Measurements from ENCODE around the gene ANAPC7. TPM values are rescaled to one million over a fixed set of nuclear protein-coding genes. Genes with fewer than 3 reads are reported as not detected.

ANAPC7 gene
- total RNA-seq, 1 donor from 2014 or later = 64.8 TPM

DNA sequence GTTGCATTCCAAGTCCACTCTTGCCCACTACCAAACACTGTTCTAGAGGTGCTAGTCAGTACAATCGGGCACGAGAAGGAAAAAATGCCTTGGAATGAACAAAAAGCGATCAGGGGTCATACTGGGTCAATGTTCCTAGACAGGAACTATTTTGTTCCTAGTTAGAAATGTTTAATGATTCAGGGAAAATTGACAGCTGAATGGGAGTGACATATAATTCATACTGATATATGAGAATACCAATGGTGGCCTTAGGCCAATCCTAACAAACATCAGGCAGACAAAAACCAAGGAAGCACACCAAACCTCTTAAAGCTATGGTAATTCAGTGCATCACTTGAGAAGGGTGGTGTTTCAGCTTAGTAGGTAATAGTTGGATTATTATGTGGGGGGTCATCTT is 51.1 kb downstream of the ANAPC7 start:
- peaks cover 22% of the 10 kb centered on the region for H3K36me3 Mint-ChIP-seq (ENCODE audit: low read depth, unreplicated experiment)
- no peaks in the 10 kb centered on the region for H3K27me3 Mint-ChIP-seq (ENCODE audit: unreplicated experiment)
- H3K27ac Mint-ChIP-seq (ENCODE audit: unreplicated experiment) = peak overlapping the region; percentile 65
- DNase-seq (ENCODE audit: low spot score) = no peak
- H3K4me1 Mint-ChIP-seq (ENCODE audit: unreplicated experiment) = peaks cover 28% of the 10 kb centered on the region
- no peaks in the 10 kb centered on the region for H3K9me3 Mint-ChIP-seq (ENCODE audit: unreplicated experiment)
- H3K4me3 Mint-ChIP-seq (ENCODE audit: unreplicated experiment) = peak overlapping the region; percentile 21
- TF ChIP-seq, protein P1, sequence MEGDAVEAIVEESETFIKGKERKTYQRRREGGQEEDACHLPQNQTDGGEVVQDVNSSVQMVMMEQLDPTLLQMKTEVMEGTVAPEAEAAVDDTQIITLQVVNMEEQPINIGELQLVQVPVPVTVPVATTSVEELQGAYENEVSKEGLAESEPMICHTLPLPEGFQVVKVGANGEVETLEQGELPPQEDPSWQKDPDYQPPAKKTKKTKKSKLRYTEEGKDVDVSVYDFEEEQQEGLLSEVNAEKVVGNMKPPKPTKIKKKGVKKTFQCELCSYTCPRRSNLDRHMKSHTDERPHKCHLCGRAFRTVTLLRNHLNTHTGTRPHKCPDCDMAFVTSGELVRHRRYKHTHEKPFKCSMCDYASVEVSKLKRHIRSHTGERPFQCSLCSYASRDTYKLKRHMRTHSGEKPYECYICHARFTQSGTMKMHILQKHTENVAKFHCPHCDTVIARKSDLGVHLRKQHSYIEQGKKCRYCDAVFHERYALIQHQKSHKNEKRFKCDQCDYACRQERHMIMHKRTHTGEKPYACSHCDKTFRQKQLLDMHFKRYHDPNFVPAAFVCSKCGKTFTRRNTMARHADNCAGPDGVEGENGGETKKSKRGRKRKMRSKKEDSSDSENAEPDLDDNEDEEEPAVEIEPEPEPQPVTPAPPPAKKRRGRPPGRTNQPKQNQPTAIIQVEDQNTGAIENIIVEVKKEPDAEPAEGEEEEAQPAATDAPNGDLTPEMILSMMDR (IDR thresholded peaks at IDR 0.05; ENCODE audit: unreplicated experiment) = no peak

DNA sequence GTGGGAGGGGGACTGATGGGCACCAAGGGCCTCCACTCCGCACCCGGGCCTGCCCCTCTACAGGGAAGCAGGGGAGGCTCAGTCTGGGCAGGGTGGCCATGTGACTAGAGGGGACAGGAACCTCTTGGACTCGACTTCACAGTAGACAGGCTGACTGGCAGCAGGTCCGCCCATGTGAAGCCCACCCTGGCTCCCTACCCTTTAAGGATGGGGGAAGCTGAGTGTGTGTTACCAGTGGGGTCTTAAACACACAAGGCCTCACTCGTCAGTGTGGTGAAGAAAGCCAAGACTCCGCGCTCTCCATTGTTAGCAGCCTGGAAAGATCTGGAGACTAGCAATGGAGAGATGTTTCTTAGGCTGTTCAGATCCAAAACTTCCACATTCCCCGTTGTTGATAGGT is 52.4 kb downstream of the ANAPC7 start:
- TF ChIP-seq, protein P1 (IDR thresholded peaks at IDR 0.05; ENCODE audit: unreplicated experiment) = no peak
- H3K36me3 Mint-ChIP-seq (ENCODE audit: low read depth, unreplicated experiment) = peaks cover 30% of the 10 kb centered on the region

DNA sequence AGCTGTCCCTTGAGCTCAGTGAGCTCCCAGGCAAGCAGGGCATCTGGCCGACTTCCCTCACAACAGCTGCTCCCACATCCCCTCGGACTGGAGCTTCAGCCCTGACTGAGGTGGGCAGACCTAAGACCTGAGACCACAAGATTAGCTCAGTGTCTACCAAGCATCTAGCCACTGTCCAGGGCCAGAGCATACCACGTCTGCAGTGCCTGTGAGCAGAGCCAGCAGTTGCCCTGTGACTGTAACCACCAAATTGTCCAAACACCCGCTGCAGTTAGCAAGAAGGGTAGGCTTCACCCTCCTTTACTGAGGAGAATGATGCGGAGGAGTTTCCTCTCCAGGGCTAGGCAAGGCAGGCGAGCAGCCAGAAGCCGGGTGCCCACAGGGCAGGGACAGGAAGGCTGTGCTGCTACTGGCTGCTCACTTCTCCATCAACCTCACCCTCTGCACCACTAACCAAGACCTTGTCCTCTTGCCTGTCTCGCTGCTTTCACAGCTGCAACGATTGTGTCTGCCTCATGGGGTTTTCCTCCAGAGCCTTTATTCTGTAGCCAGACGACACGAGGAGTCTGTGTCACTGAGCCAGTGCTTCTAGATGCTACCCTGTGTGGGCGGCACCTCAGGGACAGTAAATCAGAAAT is 53.9 kb downstream of the ANAPC7 start:
- Mint-ChIP-seq H3K36me3 (ENCODE audit: low read depth, unreplicated experiment) (peaks cover 40% of the 10 kb centered on the region), H3K4me3 (ENCODE audit: unreplicated experiment) (no peak overlapping the region), H3K27ac (ENCODE audit: unreplicated experiment) (no peak overlapping the region), H3K4me1 (ENCODE audit: unreplicated experiment) (peaks cover 23% of the 10 kb centered on the region), H3K27me3 (ENCODE audit: unreplicated experiment) (no peaks in the 10 kb centered on the region), H3K9me3 (ENCODE audit: unreplicated experiment) (no peaks in the 10 kb centered on the region)
- TF ChIP-seq, protein P1 (IDR thresholded peaks at IDR 0.05; ENCODE audit: unreplicated experiment) = no peak
- DNase-seq (ENCODE audit: low spot score) = no peak

More for the DNA sequence above, 52.4 kb downstream of the ANAPC7 start:
- Mint-ChIP-seq H3K9me3 (ENCODE audit: unreplicated experiment) (no peaks in the 10 kb centered on the region), H3K27ac (ENCODE audit: unreplicated experiment) (no peak overlapping the region), H3K27me3 (ENCODE audit: unreplicated experiment) (no peaks in the 10 kb centered on the region), H3K4me1 (ENCODE audit: unreplicated experiment) (peaks cover 28% of the 10 kb centered on the region), H3K4me3 (ENCODE audit: unreplicated experiment) (peak overlapping the region; percentile 19)
- no peak for DNase-seq (ENCODE audit: low spot score)

DNA sequence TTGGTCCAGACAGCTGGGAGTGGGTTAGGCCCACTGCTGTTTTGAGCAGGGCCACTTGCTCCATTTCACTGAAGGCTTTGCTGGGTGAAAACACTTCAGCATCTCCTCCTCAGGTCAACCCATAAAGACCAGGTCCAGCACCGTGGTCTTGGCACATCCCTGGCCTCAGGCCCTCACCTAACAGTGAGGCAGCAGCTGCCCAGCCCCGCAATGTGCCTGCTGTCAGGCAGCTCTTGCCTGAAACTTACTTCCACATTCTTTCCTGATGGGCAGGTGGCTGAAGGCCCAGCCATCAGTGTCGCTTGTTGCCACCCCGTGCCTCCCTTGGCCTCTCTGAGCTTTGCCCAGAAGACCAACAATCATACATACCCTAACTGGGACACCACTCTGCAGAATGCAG is 54.4 kb downstream of the ANAPC7 start:
- peaks cover 43% of the 10 kb centered on the region for H3K36me3 Mint-ChIP-seq (ENCODE audit: low read depth, unreplicated experiment)
- no peak overlapping the region for H3K27ac Mint-ChIP-seq (ENCODE audit: unreplicated experiment)
- no peak overlapping the region for H3K4me3 Mint-ChIP-seq (ENCODE audit: unreplicated experiment)
- peaks cover 18% of the 10 kb centered on the region for H3K4me1 Mint-ChIP-seq (ENCODE audit: unreplicated experiment)
- no peaks in the 10 kb centered on the region for H3K9me3 Mint-ChIP-seq (ENCODE audit: unreplicated experiment)
- TF ChIP-seq, protein P1 (IDR thresholded peaks at IDR 0.05; ENCODE audit: unreplicated experiment) = no peak
- DNase-seq (ENCODE audit: low spot score) = no peak
- no peaks in the 10 kb centered on the region for H3K27me3 Mint-ChIP-seq (ENCODE audit: unreplicated experiment)

DNA sequence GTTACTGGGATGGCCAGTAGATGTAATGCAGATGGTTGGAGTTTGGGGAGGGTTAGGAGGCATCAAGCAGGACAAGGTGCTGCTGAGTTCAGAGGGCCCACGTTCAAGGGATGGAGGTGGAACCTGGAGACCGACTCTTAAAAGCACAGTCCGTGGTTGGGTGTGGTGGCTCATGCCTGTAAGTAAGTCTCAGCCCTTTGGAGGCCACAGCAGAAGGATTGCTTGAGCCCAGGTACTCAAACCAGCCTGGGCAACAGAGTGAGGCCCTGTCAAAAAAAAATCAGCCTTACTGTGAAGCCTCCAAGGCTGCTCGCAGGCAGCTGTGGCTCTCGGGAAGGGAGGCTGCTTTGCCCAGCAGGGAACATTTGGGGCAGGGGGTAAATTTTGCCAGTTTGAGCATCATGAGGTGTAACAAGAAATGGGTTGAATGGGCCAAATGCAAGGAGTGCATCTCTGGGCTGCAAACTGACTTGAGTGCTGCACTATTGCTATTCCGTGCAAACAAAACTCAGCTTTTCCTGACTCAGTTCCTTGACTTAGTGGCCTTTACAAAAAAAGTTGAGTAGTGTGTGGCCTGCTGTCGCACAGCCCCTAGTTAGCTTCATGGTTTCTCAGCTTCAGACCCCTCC is 55.0 kb downstream of the ANAPC7 start:
- peaks cover 49% of the 10 kb centered on the region for H3K36me3 Mint-ChIP-seq (ENCODE audit: low read depth, unreplicated experiment)
- TF ChIP-seq, protein P1 (IDR thresholded peaks at IDR 0.05; ENCODE audit: unreplicated experiment) = no peak
- DNase-seq (ENCODE audit: low spot score) = no peak
- no peaks in the 10 kb centered on the region for H3K27me3 Mint-ChIP-seq (ENCODE audit: unreplicated experiment)
- no peak overlapping the region for H3K4me3 Mint-ChIP-seq (ENCODE audit: unreplicated experiment)
- peaks cover 13% of the 10 kb centered on the region for H3K4me1 Mint-ChIP-seq (ENCODE audit: unreplicated experiment)
- no peaks in the 10 kb centered on the region for H3K9me3 Mint-ChIP-seq (ENCODE audit: unreplicated experiment)
- no peak overlapping the region for H3K27ac Mint-ChIP-seq (ENCODE audit: unreplicated experiment)
